HCT116 (cell line): ENCODE results near the gene CADPS. TPM values are rescaled to one million over a fixed set of nuclear protein-coding genes. Genes with fewer than 3 reads are reported as not detected.

ENCODE experiments used
- ATAC-seq: fragments of 200-7000 bp; cut with Tn5 transposase; 2 replicates; pipeline ENCODE4 v1.9.1; 2020; ENCODE audit warnings: mild to moderate bottlenecking, moderate library complexity
- BruUV-seq: library from RNA; stranded (reverse); fragments of 400-500 nt; replicated peaks from 2 replicates; lab custom pipeline; 2021; lab: Mats Ljungman, UMichigan
- CTCF ChIA-PET: fragments of 300-600 bp; sonication (Branson Sonifier 250); formaldehyde crosslinking; loops from one replicate; lab custom pipeline; 2021; ENCODE audit warnings: antibody characterized with exemption; lab: Charles Lee
- POLR2A ChIA-PET: fragments of 300-600, 350-600 bp; sonication (Branson Sonifier 250); formaldehyde crosslinking; loops from one replicate; lab custom pipeline; 2021; ENCODE audit warnings: antibody characterized with exemption; lab: Charles Lee
- RAD21 ChIA-PET, 2 experiments: fragments of 300-600 bp; sonication (Branson Sonifier 250); formaldehyde crosslinking; loops; one replicate each; lab custom pipeline; 2023; ENCODE audit warnings: low total read pairs in 2 of 2; ENCODE audit not compliant: uncharacterized antibody in 2 of 2, unreplicated experiment in 2 of 2, low non-redundant PET in 1 of 2; lab: Charles Lee
- DNase-seq: peaks from one replicate; pipeline ENCODE4 v3.0.0-alpha.2; 2010; ENCODE audit warnings: low read depth, low spot score
- H2AFZ ChIP-seq: fragments of 200-600 bp; shearing (Covaris generic), sonication (generic); 2 replicates; pipeline ENCODE4 v1.6.1; 2017; ENCODE audit warnings: low read depth, mixed run types, mixed read lengths, antibody characterized with exemption, low read length; ENCODE audit not compliant: poor library complexity, severe bottlenecking
- H3K27ac ChIP-seq: 2 replicates; pipeline ENCODE4 v1.5.1; 2012; ENCODE audit warnings: low read depth, low read length
- H3K27me3 ChIP-seq: fragments of 200-600 bp; sonication (generic); 2 replicates; pipeline ENCODE4 v1.6.1; 2016; ENCODE audit warnings: mixed run types, low read length, mixed read lengths; ENCODE audit not compliant: insufficient read depth
- H3K36me3 ChIP-seq, 2 experiments: fragments of 200-500 bp in 1 of 2; fragments of 200-600 bp in 1 of 2; sonication (Bioruptor generic) in 1 of 2; sonication (generic) in 1 of 2; 2 replicates each; pipeline versions ENCODE4 v1.5.1 to v1.6.1; 2014 to 2016; ENCODE audit warnings: low read length in 2 of 2, inconsistent platforms in 1 of 2, mixed read lengths in 1 of 2, mixed run types in 1 of 2; ENCODE audit not compliant: insufficient read depth in 2 of 2, control insufficient read depth in 1 of 2
- H3K4me1 ChIP-seq, 2 experiments: fragments of 200-600 bp in 1 of 2; sonication (generic) in 1 of 2; 2 replicates each; pipeline versions ENCODE4 v1.5.1 to v1.6.1; 2012 to 2017; ENCODE audit warnings: low read length in 2 of 2, inconsistent platforms in 1 of 2, mild to moderate bottlenecking in 1 of 2, mixed read lengths in 1 of 2, mixed run types in 1 of 2, moderate library complexity in 1 of 2; ENCODE audit not compliant: insufficient read depth in 2 of 2, control insufficient read depth in 1 of 2
- H3K4me2 ChIP-seq: fragments of 200-600 bp; sonication (generic); 2 replicates; pipeline ENCODE4 v1.6.1; 2017; ENCODE audit warnings: mixed run types, low read length, mixed read lengths
- H3K4me3 ChIP-seq, 2 experiments: fragments of 200-600 bp in 1 of 2; sonication (generic) in 1 of 2; replicated peaks in 1 of 2; 2 replicates each; pipeline ENCODE4 v1.5.1; 2011 to 2016; ENCODE audit warnings: low read length in 2 of 2, control low read depth in 1 of 2, low read depth in 1 of 2, mild to moderate bottlenecking in 1 of 2, mixed read lengths in 1 of 2, mixed run types in 1 of 2
- H3K79me2 ChIP-seq: fragments of 200-600 bp; sonication (generic); 2 replicates; pipeline ENCODE4 v1.6.1; 2017; ENCODE audit warnings: mild to moderate bottlenecking, mixed run types, low read length, moderate library complexity, mixed read lengths; ENCODE audit not compliant: insufficient read depth
- H3K9ac ChIP-seq: fragments of 200-600 bp; sonication (generic); 2 replicates; pipeline ENCODE4 v1.6.1; 2016; ENCODE audit warnings: low read length, mixed read lengths
- H3K9me2 ChIP-seq: fragments of 200-600 bp; sonication (generic), shearing (Covaris generic); 2 replicates; pipeline ENCODE4 v1.6.1; 2017; ENCODE audit warnings: mixed run types, mild to moderate bottlenecking, moderate library complexity; ENCODE audit not compliant: insufficient read depth
- H3K9me3 ChIP-seq, 2 experiments: fragments of 200-500 bp in 1 of 2; fragments of 200-600 bp in 1 of 2; sonication (Bioruptor generic) in 1 of 2; sonication (generic) in 1 of 2; 2 replicates each; pipeline ENCODE4 v1.6.1; 2014 to 2017; ENCODE audit warnings: low read length in 2 of 2, mixed read lengths in 2 of 2, inconsistent platforms in 1 of 2, low read depth in 1 of 2, mild to moderate bottlenecking in 1 of 2, mixed run types in 1 of 2, moderate library complexity in 1 of 2; ENCODE audit not compliant: control insufficient read depth in 1 of 2, insufficient read depth in 1 of 2
- H4K20me1 ChIP-seq: fragments of 200-600 bp; sonication (generic), shearing (Covaris generic); 2 replicates; pipeline ENCODE4 v1.6.1; 2017; ENCODE audit warnings: mixed run types, mild to moderate bottlenecking, moderate library complexity; ENCODE audit not compliant: insufficient read depth
- CEBPB ChIP-seq: IDR thresholded peaks from 2 replicates; pipeline ENCODE4 v1.6.1; 2012; ENCODE audit warnings: low read depth
- EGR1 ChIP-seq: IDR thresholded peaks from 2 replicates; pipeline ENCODE4 v1.6.1; 2012; ENCODE audit warnings: low read depth
- ELF1 ChIP-seq: IDR thresholded peaks from 2 replicates; pipeline ENCODE4 v1.6.1; 2012; ENCODE audit warnings: low read depth, borderline replicate concordance
- POLR2A ChIP-seq: IDR thresholded peaks from 2 replicates; pipeline ENCODE4 v1.7.0; 2011; ENCODE audit warnings: borderline replicate concordance; ENCODE audit not compliant: insufficient read depth, insufficient read length; ENCODE audit errors: extremely low read depth
- RAD21 ChIP-seq: IDR thresholded peaks from 2 replicates; pipeline ENCODE4 v1.6.1; 2012; ENCODE audit warnings: low read depth, mild to moderate bottlenecking
- SIN3A ChIP-seq: IDR thresholded peaks from 2 replicates; pipeline ENCODE4 v1.6.1; 2012; ENCODE audit warnings: low read depth
- SP1 ChIP-seq: IDR thresholded peaks from 2 replicates; pipeline ENCODE4 v1.6.1; 2012; ENCODE audit warnings: low read depth
- SRF ChIP-seq: IDR thresholded peaks from 2 replicates; pipeline ENCODE4 v1.6.1; 2012; ENCODE audit warnings: low read depth
- ZNF274 ChIP-seq: fragments of 200-500 bp; sonication (Bioruptor generic); IDR thresholded peaks from 2 replicates; pipeline ENCODE4 v1.6.1; 2014; ENCODE audit warnings: mild to moderate bottlenecking, low read depth, low read length, inconsistent platforms
- intact Hi-C: fragments of 100-400 bp; cut with micrococcal nuclease; formaldehyde crosslinking; loops from 2 replicates; pipeline ENCODE4 v1.10.0; 2022
- total RNA-seq: library from RNA; stranded (reverse); gene quantifications from one replicate; pipeline ENCODE4 v1.2.1, GENCODE V29; 2021; ENCODE audit not compliant: unreplicated experiment
- TF ChIP-seq, protein P1 (sequence below): IDR thresholded peaks from 2 replicates; pipeline ENCODE4 v1.6.1; 2012
- TF ChIP-seq, protein P2 (sequence below): IDR thresholded peaks from 2 replicates; pipeline ENCODE4 v1.6.1; 2012; ENCODE audit warnings: low read depth

Gene CADPS
- total RNA-seq, 1 experiment from 2014 or later: not detected

DNA sequence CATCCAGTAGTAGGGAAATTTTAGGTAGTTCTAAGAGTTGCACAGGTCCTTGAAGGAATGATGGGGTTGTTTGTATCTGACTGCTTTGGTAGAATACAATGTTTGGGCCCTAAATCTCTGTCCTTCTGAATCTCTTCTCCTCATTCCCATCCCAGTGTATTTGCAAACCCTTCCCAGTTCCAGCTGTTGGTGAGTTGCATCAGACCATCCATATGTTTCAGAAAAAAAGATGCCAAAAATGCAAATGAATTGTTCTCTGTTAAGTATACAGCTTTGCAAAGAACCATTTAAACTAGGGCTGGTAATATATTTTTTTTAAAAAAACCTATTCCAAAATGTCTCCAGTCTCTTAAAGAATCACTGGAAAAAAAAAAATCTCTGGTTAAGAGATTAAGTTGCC, 251.0 kb downstream of the CADPS start:
- BruUV-seq: no TSS peak
- ChIA-PET POLR2A (no interaction called here), CTCF (no interaction called here), RAD21 (no interaction called here)
- Histone ChIP-seq H3K4me1 (no peaks in the 10 kb centered on the region), H3K27me3 (peaks cover 42% of the 10 kb centered on the region), H3K4me2 (no peak overlapping the region), H3K4me3 (no peak overlapping the region), H3K9me2 (no peaks in the 10 kb centered on the region), H2AFZ (no peak overlapping the region), H3K9me3 (no peaks in the 10 kb centered on the region), H3K9ac (no peak overlapping the region), H3K79me2 (no peaks in the 10 kb centered on the region), H4K20me1 (no peaks in the 10 kb centered on the region), H3K36me3 (no peaks in the 10 kb centered on the region), H3K27ac (no peak overlapping the region)
- intact Hi-C loops: loop anchor here (5.0 to 10.0 kb wide), 2 partner anchors 1193 to 1371 kb away; partner anchors contain the start of gene C3orf49
- no peak for ATAC-seq
- no peak for DNase-seq
- TF ChIP-seq, protein P1, sequence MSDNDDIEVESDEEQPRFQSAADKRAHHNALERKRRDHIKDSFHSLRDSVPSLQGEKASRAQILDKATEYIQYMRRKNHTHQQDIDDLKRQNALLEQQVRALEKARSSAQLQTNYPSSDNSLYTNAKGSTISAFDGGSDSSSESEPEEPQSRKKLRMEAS: no peak
- TF ChIP-seq EGR1 (no peak), SIN3A (no peak), CEBPB (no peak), SP1 (no peak), POLR2A (no peak), SRF (no peak), ZNF274 (no peak), ELF1 (no peak), RAD21 (no peak)
- TF ChIP-seq, protein P2, sequence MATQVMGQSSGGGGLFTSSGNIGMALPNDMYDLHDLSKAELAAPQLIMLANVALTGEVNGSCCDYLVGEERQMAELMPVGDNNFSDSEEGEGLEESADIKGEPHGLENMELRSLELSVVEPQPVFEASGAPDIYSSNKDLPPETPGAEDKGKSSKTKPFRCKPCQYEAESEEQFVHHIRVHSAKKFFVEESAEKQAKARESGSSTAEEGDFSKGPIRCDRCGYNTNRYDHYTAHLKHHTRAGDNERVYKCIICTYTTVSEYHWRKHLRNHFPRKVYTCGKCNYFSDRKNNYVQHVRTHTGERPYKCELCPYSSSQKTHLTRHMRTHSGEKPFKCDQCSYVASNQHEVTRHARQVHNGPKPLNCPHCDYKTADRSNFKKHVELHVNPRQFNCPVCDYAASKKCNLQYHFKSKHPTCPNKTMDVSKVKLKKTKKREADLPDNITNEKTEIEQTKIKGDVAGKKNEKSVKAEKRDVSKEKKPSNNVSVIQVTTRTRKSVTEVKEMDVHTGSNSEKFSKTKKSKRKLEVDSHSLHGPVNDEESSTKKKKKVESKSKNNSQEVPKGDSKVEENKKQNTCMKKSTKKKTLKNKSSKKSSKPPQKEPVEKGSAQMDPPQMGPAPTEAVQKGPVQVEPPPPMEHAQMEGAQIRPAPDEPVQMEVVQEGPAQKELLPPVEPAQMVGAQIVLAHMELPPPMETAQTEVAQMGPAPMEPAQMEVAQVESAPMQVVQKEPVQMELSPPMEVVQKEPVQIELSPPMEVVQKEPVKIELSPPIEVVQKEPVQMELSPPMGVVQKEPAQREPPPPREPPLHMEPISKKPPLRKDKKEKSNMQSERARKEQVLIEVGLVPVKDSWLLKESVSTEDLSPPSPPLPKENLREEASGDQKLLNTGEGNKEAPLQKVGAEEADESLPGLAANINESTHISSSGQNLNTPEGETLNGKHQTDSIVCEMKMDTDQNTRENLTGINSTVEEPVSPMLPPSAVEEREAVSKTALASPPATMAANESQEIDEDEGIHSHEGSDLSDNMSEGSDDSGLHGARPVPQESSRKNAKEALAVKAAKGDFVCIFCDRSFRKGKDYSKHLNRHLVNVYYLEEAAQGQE: no peak
